GM23248 (cell line): ENCODE data around the gene RACK1. TPM values are rescaled to one million over a fixed set of nuclear protein-coding genes. Genes with fewer than 3 reads are reported as not detected.
A peak's percentile ranks its signal among the peaks of the same experiment; 100 is the strongest.

Experiments
- DNase-seq: peaks from one replicate; pipeline ENCODE4 v3.0.0-alpha.2; 2015
- H2AFZ ChIP-seq: fragments of 200-600 bp; sonication (generic); 2 replicates; pipeline ENCODE4 v1.6.1; 2016; ENCODE audit warnings: antibody characterized with exemption
- H3F3A ChIP-seq: fragments of 200-600 bp; sonication (generic); 2 replicates; pipeline ENCODE4 v1.6.1; 2016; ENCODE audit warnings: mild to moderate bottlenecking, antibody characterized with exemption, mixed run types; ENCODE audit not compliant: insufficient read depth
- H3K27ac ChIP-seq: fragments of 200-600 bp; sonication (generic); 2 replicates; pipeline ENCODE4 v1.5.1; 2016; ENCODE audit warnings: mild to moderate bottlenecking
- H3K27me3 ChIP-seq: fragments of 200-600 bp; sonication (generic); replicated peaks from 2 replicates; pipeline ENCODE4 v1.6.1; 2016; ENCODE audit warnings: mild to moderate bottlenecking; ENCODE audit not compliant: insufficient read depth
- H3K36me3 ChIP-seq: fragments of 200-600 bp; sonication (generic); 2 replicates; pipeline ENCODE4 v1.6.1; 2016; ENCODE audit warnings: low read depth, mild to moderate bottlenecking
- H3K4me1 ChIP-seq: fragments of 200-600 bp; sonication (generic); 2 replicates; pipeline ENCODE4 v1.6.1; 2016; ENCODE audit warnings: mild to moderate bottlenecking; ENCODE audit not compliant: insufficient read depth
- H3K4me2 ChIP-seq: fragments of 200-600 bp; sonication (generic); one replicate; pipeline ENCODE4 v1.6.1; 2016; ENCODE audit warnings: mild to moderate bottlenecking; ENCODE audit not compliant: unreplicated experiment
- H3K4me3 ChIP-seq: fragments of 200-600 bp; sonication (generic); 2 replicates; pipeline ENCODE4 v1.5.1; 2016; ENCODE audit warnings: mild to moderate bottlenecking
- H3K79me2 ChIP-seq: fragments of 200-600 bp; sonication (generic); 2 replicates; pipeline ENCODE4 v1.6.1; 2016; ENCODE audit warnings: mild to moderate bottlenecking; ENCODE audit not compliant: insufficient read depth
- H3K9ac ChIP-seq: fragments of 200-600 bp; sonication (generic); 2 replicates; pipeline ENCODE4 v1.6.1; 2016; ENCODE audit warnings: mild to moderate bottlenecking
- H3K9me2 ChIP-seq: fragments of 200-600 bp; sonication (generic); 2 replicates; pipeline ENCODE4 v1.6.1; 2016; ENCODE audit warnings: mixed run types, mild to moderate bottlenecking, moderate library complexity; ENCODE audit not compliant: insufficient read depth
- H3K9me3 ChIP-seq: fragments of 200-600 bp; sonication (generic); one replicate; pipeline ENCODE4 v1.6.1; 2017; ENCODE audit warnings: low read depth
- H4K20me1 ChIP-seq: fragments of 200-600 bp; sonication (generic); 2 replicates; pipeline ENCODE4 v1.6.0; 2016; ENCODE audit not compliant: insufficient read depth
- EZH2 ChIP-seq: fragments of 200-600 bp; sonication (generic); IDR thresholded peaks from 2 replicates; pipeline ENCODE4 v1.6.1; 2018; ENCODE audit warnings: antibody characterized with exemption, mild to moderate bottlenecking; ENCODE audit not compliant: insufficient read depth, poor library complexity, severe bottlenecking
- EZH2phosphoT487 ChIP-seq: fragments of 200-600 bp; sonication (generic); IDR thresholded peaks from 2 replicates; pipeline ENCODE4 v1.6.1; 2018; ENCODE audit warnings: antibody characterized with exemption, moderate library complexity, mild to moderate bottlenecking, low read depth; ENCODE audit not compliant: insufficient read depth
- WGBS, 2 experiments: methylation state at CpG; one replicate each; pipeline ENCODE4 v1.1.6; 2015 to 2017; ENCODE audit warnings: low lambda C conversion rate in 2 of 2, low coverage in 1 of 2; ENCODE audit errors: missing lambda C conversion rate in 2 of 2; 5-methylcytosine and 5-hydroxymethylcytosine counted together
- in situ Hi-C: fragments of 300-500 bp; cut with MboI; formaldehyde crosslinking; loops from 2 replicates; pipeline ENCODE4 v1.15.0; 2020
- polyA plus RNA-seq: library from polyadenylated mRNA; unstranded; fragments of >200 nt; fragmentation: Nextera tagmentation; extraction: Ambion mirVana; gene quantifications from 2 replicates; pipeline ENCODE4 v1.2.1, GENCODE V29; 2016
- total RNA-seq: library from RNA; depleted of rRNA; stranded (reverse); fragments of >200 nt; shearing (Covaris generic); gene quantifications from 2 replicates; pipeline ENCODE4 v1.2.3, GENCODE V29; 2014

Gene RACK1
- total and polyA plus RNA-seq, 2 experiments from 2014 or later: 837 to 3,224 TPM

DNA sequence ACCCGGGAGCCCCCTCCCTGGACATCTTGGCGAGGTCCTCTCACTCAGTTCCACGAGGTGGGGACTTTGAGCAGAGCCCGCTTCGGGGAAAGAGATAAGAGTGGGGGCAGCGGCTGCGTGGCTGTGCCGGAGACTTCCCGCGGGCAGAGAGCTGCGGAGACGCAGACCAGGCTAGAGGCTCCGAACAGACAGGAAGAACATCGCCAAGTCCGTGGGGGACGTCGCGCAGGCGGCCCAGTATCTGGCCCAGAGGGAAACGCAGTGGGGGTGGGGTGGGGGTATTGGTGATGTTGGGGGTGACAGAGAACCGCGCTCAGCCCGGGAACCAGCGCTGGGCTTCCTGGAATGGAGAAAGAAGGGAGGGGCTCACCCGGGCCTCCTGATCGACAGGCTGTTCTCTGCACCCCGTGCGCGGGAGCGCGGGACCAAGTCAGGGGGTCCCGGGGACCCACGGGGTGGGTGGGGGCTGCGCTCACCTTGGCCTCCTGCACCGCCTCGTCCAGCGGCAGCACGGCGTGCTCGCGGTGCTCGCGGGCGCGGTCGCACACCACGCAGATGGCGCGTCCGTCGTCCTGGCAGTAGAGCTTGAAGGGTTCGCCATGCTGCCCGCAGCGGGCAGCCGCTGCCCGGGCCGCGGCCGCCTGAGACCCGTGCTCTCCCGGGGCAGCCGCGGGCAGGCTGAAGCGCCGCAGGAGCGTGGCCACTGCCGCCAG, 39.4 kb downstream of the RACK1 start:
- DNase-seq: peak; percentile 70
- Histone ChIP-seq H3K36me3 (no peaks in the 10 kb centered on the region), H3K4me1 (no peaks in the 10 kb centered on the region), H4K20me1 (no peaks in the 10 kb centered on the region), H3K27me3 (no peaks in the 10 kb centered on the region), H3K4me3 (peak overlapping the region; percentile 65), H2AFZ (peak overlapping the region; percentile 78), H3K79me2 (no peaks in the 10 kb centered on the region), H3K4me2 (peak overlapping the region; percentile 15), H3K9ac (peak overlapping the region; percentile 16; the same call in 1 of the 2 replicates), H3F3A (peaks cover 22% of the 10 kb centered on the region), H3K9me2 (no peaks in the 10 kb centered on the region), H3K27ac (no peak overlapping the region), H3K9me3 (no peaks in the 10 kb centered on the region)
- TF ChIP-seq EZH2 (no peak), EZH2phosphoT487 (no peak)
- WGBS, 2 experiments: 1 to 3% methylated on average over 33 to 59 of the region's 67 CpGs
- in situ Hi-C loops: no loop called here

- no peak for DNase-seq
- Histone ChIP-seq H3K27me3 (no peaks in the 10 kb centered on the region), H4K20me1 (no peaks in the 10 kb centered on the region), H2AFZ (peak overlapping the region; percentile 78), H3K79me2 (no peaks in the 10 kb centered on the region), H3K4me2 (peak overlapping the region; percentile 15), H3K27ac (no peak overlapping the region), H3K36me3 (no peaks in the 10 kb centered on the region), H3K4me3 (peak overlapping the region; percentile 65), H3K4me1 (no peaks in the 10 kb centered on the region), H3K9me2 (no peaks in the 10 kb centered on the region), H3F3A (peaks cover 22% of the 10 kb centered on the region), H3K9me3 (no peaks in the 10 kb centered on the region), H3K9ac (peak overlapping the region; percentile 16; the same call in 1 of the 2 replicates)
- in situ Hi-C loops: no loop called here
- 6 to 8% methylated on average over 12 to 17 of the region's 17 CpGs for WGBS, 2 experiments
- TF ChIP-seq EZH2 (no peak), EZH2phosphoT487 (no peak)
These were observed 40.0 kb downstream of the RACK1 start for GRCh38 chr5:181203777-181204112.

- Histone ChIP-seq H3K4me1 (no peaks in the 10 kb centered on the region), H3K36me3 (no peaks in the 10 kb centered on the region), H3K27ac (no peak overlapping the region), H3K27me3 (no peaks in the 10 kb centered on the region), H3F3A (peaks cover 19% of the 10 kb centered on the region), H4K20me1 (no peaks in the 10 kb centered on the region), H2AFZ (0 out of 2 replicates have a peak overlapping the region, but pooled peaks have one; percentile 78), H3K4me3 (no peak overlapping the region), H3K4me2 (peak overlapping the region; percentile 9), H3K9me2 (no peaks in the 10 kb centered on the region), H3K9ac (0 out of 2 replicates have a peak overlapping the region, but pooled peaks have one; percentile 16), H3K79me2 (no peaks in the 10 kb centered on the region), H3K9me3 (no peaks in the 10 kb centered on the region)
- peak; percentile 85 for DNase-seq
- TF ChIP-seq EZH2 (no peak), EZH2phosphoT487 (no peak)
- in situ Hi-C loops: no loop called here
- 31 to 37% methylated on average over 11 of the region's 11 CpGs for WGBS, 2 experiments
These were observed 40.5 kb downstream of the RACK1 start for GRCh38 chr5:181203093-181203711.

DNA sequence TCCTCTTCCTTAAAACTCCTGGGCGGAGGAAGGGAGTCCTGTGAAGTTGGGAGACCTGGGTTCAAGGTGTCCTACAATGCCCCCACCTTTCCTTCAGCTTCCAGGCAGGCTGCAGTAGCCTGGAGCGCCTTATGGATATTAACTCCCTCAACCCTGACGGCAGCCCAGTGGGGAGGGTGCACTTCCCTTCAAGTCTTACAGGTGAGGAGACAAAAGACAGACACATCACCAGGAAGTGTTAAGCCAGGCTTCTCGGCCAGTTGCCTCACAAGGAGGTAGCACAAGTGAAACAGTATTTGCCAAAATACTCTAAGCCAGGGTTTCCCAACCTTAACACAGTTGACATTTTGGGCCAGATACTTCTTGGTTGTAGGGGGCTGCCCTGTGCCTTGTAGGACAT, 42.9 kb downstream of the RACK1 start:
- in situ Hi-C loops: no loop called here

More for the DNA sequence above, 42.9 kb downstream of the RACK1 start:
- Histone ChIP-seq H3K4me3 (no peak overlapping the region), H3K9me3 (no peaks in the 10 kb centered on the region), H3K36me3 (no peaks in the 10 kb centered on the region), H3K4me2 (no peak overlapping the region), H3K79me2 (no peaks in the 10 kb centered on the region), H3K27ac (no peak overlapping the region), H3K27me3 (no peaks in the 10 kb centered on the region), H3K9ac (no peak overlapping the region), H4K20me1 (no peaks in the 10 kb centered on the region), H3K9me2 (no peaks in the 10 kb centered on the region), H3K4me1 (no peaks in the 10 kb centered on the region), H3F3A (peaks cover 1% of the 10 kb centered on the region), H2AFZ (no peak overlapping the region)
- DNase-seq: no peak
- no peak for TF ChIP-seq EZH2phosphoT487
- no peak for TF ChIP-seq EZH2
- 95 to 98% methylated on average over 4 of the region's 4 CpGs for WGBS, 2 experiments
